Measurements from ENCODE around the gene DIDO1.

Gene DIDO1

DNA sequence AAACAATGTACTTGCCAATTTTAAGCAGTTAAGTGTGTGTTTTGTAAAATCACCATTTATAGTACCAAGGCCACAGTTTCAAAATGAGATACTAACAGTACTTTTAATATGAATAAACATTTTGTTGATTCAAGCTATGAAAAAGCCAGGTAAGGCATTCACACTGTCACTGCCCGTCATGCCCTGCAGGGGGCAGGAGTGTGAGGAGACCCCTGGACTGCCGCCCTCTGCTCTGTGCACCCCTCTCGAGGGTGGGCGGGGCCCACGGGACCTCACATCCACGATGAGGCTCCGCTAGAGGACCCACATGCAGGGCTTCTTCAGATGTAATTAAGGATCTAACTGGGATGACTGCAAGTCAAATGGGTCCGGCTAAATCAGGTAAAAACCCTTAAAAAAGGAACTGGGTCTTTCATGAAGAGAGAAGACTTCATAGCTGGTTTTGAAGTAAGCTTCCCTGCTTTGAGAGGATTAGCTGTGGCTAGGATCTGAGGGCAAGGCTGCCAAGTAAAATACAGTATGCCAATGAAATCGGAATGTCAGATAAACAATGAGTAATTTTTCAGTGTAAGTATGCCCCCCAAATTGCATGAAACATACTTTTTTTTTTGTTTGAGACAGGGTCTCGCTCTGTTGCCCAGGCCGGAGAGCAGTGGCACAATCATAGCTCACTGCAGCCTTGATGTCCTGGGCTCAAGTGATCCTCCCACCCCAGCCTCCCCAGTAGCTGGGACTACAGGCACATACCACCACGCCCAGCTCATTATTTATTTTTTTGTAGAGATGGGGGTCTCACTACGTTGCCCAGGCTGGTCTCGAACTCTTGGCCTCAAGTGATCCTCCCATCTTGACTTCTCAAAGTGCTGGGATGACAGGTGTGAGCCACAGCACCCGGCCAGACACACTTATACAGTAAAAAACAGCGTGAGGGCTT lies 18.7 kb downstream of the DIDO1 start:
- no peak for DNase-seq

GRCh38 chr20:62906647-62907375 lies 19.5 kb downstream of the DIDO1 start:
- no peak for DNase-seq

DNA sequence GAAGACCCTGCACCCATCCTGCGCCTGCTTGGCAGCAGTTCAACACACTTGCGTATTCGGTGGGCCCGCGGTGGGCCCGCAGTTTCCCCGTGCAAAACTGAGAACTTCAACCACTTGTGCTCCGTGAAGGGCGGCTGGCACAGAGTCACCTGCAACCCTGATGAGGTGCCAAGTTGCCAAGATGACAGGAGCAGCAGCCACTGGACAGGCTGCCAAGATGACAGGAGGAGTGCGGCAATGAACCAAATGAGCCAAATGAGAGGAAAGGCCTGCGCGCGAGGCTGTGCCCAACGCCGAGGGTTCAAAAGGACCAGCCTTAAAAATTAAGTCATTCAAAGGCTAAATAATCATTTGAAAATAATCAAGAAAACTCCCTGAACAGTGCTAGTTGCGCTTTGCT lies 20.1 kb downstream of the DIDO1 start:
- DNase-seq, result no peak

DNA sequence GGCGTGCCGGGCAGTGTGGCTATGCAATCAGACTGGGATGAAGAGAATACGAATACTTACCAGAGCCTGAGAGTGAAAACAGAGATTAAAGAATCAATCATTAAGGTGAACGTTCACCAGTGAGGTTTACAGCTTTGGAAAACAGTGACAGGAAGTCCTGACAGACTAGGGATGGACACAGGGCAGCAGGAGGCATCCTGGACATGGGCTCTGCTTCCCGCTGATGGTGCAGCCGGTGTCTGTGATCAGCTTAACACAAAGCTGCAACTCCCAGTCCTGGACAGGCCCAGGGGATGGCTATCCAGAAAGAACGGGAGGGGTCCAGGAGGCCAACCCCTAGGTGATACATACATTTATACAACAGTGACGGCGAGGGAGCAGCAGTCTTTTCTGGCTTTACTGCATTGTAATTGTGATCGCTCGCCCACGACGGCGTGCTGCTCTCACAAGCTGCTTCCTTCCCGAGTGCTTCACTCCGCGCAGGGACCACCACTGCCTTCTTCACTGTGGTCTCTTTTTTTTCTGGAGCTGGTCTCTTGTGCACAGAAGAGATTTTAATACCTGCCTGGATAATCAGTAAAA lies 20.7 kb downstream of the DIDO1 start:
- DNase-seq, result no peak

DNA sequence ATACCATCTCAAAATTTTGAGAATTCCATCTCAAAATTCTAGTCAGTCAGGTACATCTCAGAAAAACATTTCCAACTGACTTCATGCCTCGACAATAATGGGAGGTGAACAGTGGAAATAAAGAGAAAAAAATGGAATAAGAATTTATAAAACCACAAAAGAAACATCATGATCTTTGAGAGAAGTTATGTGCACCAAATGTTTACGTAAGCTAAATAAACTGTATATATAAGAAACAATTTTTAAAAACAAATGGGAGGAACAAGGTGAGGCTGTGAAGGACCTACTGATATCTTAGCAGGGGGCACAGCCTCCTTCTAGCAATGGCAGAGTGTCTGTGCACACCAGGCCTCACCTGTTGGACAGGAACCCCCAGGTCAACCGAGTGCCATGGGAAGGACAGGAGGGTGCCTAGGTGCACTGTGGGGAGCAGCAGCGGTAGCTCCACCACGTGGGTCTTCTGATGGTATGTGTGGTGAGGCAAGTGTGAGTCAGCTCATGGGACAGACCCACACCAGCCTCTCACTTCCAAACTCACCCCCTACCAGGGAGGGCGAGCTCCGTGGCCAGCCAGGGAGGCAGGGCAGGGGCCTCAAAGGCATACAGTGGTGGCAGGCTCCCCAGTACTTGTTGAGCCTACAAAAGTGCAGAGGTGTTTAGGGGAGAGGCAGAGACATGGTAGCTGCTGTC lies 23.2 kb downstream of the DIDO1 start:
- no peak for DNase-seq

DNA sequence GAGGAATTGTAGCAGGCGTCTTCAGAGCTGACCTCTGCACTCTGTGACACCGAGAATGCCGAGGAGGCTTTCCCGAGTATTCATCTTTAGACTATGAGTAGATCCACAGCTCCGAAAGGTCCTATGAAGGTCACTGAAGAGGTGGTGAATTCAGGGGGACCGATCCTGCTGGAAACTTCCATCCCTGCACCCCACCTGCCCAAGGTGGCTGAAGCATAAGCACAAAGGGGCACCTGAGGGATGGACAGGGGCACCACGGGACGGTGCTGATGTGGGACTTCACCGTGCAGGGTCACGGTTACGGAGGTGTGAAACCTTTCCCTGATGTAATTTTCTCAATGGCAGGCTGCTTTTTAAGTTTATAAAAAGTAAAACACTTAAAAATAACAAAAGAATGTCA lies 24.4 kb downstream of the DIDO1 start:
- DNase-seq, result no peak

DNA sequence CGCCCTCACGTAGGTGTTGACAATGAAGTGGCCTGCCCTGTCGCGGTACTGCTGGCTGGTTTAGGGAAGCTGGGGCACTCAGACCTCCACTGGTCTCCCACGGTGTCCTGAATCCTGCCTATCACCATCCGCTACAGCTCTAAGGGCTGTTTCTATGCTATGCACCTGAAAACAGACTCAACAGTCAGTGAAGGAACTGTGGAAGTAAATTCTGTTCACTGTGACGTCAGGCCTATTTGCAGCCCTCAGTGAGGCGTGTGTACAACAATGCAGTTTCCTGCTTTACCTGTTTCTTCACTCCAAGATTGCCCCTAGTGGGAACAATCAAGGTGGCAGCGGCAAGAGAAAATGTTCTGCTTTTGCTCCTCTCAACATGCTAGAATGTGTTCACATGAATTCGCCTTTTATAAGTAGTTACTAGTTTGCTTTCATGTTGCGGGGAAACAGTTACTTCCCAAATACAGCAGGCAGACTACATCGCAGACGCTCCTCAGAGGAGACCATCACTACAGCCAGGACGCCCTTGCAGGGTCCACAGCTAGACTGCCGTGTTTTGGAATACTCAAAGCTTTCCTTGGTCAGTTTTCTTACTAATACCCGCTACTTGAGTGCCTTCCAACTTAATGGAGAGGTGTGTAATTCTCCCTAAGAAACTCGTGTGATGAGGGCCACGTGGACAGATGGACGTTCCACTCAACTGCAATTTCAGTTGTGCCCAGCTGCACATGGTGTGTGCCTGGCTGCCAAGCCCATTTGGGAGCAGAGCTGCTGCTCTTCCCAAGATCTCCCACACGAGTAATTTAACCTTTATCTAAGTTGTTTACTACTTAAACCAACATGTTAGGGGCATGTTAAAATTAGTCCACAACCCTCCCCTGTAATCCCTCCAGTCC lies 25.4 kb downstream of the DIDO1 start:
- no peak for DNase-seq

GRCh38 chr20:62900052-62900691 lies 26.1 kb downstream of the DIDO1 start:
- DNase-seq, result peak; percentile 64

GRCh38 chr20:62899633-62900051 lies 26.7 kb downstream of the DIDO1 start:
- DNase-seq, result no peak

- no peak for DNase-seq
Measured at GRCh38 chr20:62898970-62899632, 27.2 kb downstream of the DIDO1 start.

DNA sequence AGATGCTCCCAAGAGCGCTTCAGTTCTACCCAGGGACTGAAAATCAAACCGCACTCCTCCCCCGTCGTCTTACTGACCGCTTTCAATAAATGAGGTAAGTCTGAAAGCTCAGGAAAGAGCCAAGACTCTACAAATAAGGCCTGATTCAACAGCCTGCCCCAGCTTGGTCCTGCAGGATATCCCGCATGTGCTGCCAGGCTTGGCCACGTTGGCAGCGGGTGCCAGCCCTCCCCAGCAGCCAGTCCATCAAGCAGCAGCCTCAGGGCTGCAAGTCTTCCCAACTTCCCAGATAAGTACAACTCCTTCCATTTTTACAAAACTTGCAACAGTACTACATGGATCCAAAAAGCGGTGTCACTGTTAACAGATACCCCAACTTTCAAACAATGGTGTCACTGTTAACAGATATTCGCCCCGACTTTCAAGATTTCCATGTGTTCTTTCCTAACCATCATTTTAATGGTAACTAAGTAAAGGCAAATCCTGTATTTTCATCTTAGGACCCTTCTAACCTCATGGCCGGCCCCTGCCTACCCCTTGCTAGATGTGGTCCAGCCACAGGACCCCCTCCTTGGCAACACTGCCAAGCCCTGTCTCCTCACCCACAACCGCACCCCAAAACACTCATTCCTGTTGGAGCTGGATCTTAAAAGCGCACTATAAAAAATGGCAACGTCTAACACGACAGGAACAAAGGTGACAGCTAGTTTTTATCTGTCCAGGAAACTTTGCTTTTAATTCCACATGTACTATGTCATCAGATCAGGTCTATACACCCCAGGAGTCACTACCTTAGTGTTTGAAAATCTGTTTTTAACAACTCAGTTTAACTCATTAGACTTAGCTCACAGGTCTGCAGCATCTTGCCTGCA lies 28.0 kb downstream of the DIDO1 start:
- no peak for DNase-seq

GRCh38 chr20:62897666-62898065 lies 28.6 kb downstream of the DIDO1 start:
- no peak for DNase-seq

- DNase-seq, result no peak
Measured at GRCh38 chr20:62896526-62896925, 29.8 kb downstream of the DIDO1 start.

- DNase-seq, result no peak
Measured at GRCh38 chr20:62895539-62895938, 30.8 kb downstream of the DIDO1 start.

- no peak for DNase-seq
Measured at GRCh38 chr20:62894261-62894660, 32.0 kb downstream of the DIDO1 start.

DNA sequence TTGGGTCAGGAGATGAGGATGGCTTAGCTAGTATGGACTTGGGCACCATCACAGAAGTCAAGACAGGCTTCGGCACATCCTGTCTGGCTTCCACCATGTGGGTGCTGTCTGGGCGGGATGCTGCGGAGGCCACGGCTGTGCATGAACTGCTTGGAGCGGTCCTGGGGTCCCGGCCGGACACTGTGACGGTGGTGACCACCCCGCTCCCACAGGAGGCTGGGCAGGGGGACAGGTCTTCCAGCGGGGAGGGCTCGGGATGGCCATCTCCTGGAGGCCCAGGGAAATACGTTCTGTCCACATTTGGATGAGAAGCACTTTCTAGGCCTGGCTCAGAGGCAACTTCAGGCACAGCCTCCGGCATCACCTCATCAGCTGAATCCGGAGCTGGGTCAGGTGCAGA lies 32.6 kb downstream of the DIDO1 start:
- no peak for DNase-seq

- DNase-seq, result no peak
Measured at GRCh38 chr20:62892348-62893304, 33.7 kb downstream of the DIDO1 start.

- DNase-seq, result no peak
Measured at GRCh38 chr20:62891111-62891510, 35.2 kb downstream of the DIDO1 start.

GRCh38 chr20:62890444-62890843 lies 35.9 kb downstream of the DIDO1 start:
- DNase-seq, result no peak

Measured in stimulated activated naive CD4-positive, alpha-beta T cell treated with Interleukin-2 at 50 U/mL for 16 hours (primary cell).